ENCODE data around the gene ESAM. TPM values are rescaled to one million over a fixed set of nuclear protein-coding genes. Genes with fewer than 3 reads are reported as not detected.

Gene ESAM, protein sequence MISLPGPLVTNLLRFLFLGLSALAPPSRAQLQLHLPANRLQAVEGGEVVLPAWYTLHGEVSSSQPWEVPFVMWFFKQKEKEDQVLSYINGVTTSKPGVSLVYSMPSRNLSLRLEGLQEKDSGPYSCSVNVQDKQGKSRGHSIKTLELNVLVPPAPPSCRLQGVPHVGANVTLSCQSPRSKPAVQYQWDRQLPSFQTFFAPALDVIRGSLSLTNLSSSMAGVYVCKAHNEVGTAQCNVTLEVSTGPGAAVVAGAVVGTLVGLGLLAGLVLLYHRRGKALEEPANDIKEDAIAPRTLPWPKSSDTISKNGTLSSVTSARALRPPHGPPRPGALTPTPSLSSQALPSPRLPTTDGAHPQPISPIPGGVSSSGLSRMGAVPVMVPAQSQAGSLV
- total RNA-seq (2022; extraction: Qiagen RNA extraction; ENCODE audit: low read depth) = 8.7 to 13.3 TPM (median 12.2 TPM) in 5 replicates

GRCh38 chr11:124762105-124762623 is at the start of gene ESAM:
TSS of gene ESAM (minus strand) at chr11:124762290. CDS start at chr11:124762154, 136 bp downstream.

DNA sequence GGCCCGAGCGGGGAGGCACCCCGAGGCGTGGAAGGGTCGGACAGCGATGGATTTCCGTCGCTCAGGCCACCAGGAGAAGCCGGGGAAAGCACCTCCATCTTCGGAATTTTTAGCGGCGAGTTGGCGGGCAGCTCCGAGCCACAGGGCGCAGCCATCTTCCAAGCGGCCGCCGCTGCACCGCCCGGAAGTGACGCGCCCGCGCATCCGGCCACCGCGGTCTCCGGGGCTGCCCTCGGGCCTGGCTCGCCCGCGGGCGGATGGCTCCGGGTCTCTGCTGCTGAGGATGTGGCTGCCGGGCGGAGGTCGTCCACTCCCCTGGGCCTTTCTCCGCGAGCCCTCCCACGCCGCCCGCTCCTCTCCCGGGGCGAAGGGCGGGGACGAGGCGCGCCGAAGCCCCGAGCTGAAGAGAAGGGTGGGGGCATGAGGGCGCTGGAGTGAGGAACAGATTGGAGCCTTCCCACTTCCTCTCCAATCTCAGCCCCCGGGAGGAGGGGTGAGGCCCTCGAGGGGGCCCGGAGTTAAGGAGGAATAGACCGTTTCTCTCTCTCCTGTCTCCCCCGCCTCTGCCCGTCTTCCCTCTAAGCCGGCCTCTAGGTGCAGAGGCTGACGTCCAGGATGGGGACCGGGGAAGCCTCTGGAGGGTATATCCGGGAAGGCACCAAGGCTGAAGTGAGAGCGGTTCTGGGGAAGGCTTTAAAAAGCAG is 38.3 kb upstream of the ESAM start, which contains the start of gene MSANTD2:
MSANTD2 (minus strand) TSS at position 181 of the 704 bp plus-strand sequence; CDS start at position 155, 26 bp downstream.

DNA sequence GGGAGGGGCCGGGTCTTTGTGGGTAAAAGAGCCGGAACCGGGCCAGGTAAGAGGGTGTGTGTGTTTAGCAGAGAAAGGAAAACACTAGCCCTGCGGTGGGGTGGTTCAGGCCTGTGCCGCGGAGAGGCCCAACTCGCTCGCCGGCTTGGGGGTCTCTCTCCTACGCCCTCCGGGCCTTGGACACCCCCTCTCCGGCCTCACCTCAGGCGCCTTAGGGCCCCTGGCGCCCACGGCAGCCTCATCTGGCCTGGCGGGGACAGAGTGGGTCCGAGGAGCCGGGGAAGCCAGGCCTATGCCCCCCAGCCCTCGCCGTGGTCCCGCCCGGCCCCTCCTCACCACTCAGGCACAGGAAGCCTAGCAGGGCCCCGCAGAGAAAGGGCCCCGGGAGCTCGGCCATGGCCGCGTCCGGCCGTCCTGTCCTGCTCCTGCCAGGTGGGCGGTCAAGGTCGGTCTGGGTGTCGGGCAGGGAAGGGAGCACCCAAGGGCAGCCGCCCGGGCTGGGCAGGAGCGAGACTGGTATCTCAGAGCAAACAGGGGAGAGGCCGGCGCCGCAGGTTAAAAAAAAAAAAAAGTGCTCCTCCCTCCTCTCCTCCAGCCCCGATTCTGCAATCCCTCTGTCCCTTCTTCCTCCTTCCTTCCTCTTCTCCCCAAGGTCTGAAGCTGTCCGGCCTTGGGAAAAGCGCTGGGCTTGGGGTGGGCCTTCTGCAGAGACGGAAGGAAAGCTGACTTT is 10.2 kb downstream of the ESAM start, which contains the start of gene VSIG2:
VSIG2 (minus strand) TSS at position 515 of the 730 bp plus-strand sequence; CDS start at position 397, 118 bp downstream.

GRCh38 chr11:124739479-124740276 is 22.4 kb downstream of the ESAM start, which contains the start of gene NRGN:
TSS of gene NRGN (plus strand) at chr11:124739942. CDS start at chr11:124740085, 143 bp downstream.

Other genes with a start within 250 kb of the ESAM start
- gene OR8B12, start 218.6 kb downstream of the ESAM start, total RNA-seq (2022; extraction: Qiagen RNA extraction; ENCODE audit: low read depth) = not detected in 5 replicates
- not detected in 5 replicates for gene OR8A1, start 192.3 kb downstream of the ESAM start, total RNA-seq (2022; extraction: Qiagen RNA extraction; ENCODE audit: low read depth)
- gene PANX3, start 150.9 kb downstream of the ESAM start, total RNA-seq (2022; extraction: Qiagen RNA extraction; ENCODE audit: low read depth) = not detected in 5 replicates
- 15.3 to 22.0 TPM (median 16.6 TPM) in 5 replicates for gene TBRG1, start 139.4 kb downstream of the ESAM start, total RNA-seq (2022; extraction: Qiagen RNA extraction; ENCODE audit: low read depth)
- 11.7 to 15.4 TPM (median 14.0 TPM) in 5 replicates for gene SIAE, start 88.6 kb downstream of the ESAM start, total RNA-seq (2022; extraction: Qiagen RNA extraction; ENCODE audit: low read depth)
- gene SPA17, start 88.4 kb downstream of the ESAM start, total RNA-seq (2022; extraction: Qiagen RNA extraction; ENCODE audit: low read depth) = 16.4 to 29.5 TPM (median 20.7 TPM) in 5 replicates
- gene NRGN, start 22.3 kb downstream of the ESAM start, total RNA-seq (2022; extraction: Qiagen RNA extraction; ENCODE audit: low read depth) = 6.3 to 12.3 TPM (median 11.2 TPM) in 5 replicates
- 0.23 TPM in 1 of 5 replicates, not detected in the others for gene VSIG2, start 10.0 kb downstream of the ESAM start, total RNA-seq (2022; extraction: Qiagen RNA extraction; ENCODE audit: low read depth)
- gene MSANTD2, start 38.1 kb upstream of the ESAM start, total RNA-seq (2022; extraction: Qiagen RNA extraction; ENCODE audit: low read depth) = 4.4 to 5.7 TPM (median 5.0 TPM) in 5 replicates
- 2.3 to 3.2 TPM (median 2.7 TPM) in 5 replicates for gene ROBO3, start 103.1 kb upstream of the ESAM start, total RNA-seq (2022; extraction: Qiagen RNA extraction; ENCODE audit: low read depth)
- gene ROBO4, start 135.6 kb upstream of the ESAM start, total RNA-seq (2022; extraction: Qiagen RNA extraction; ENCODE audit: low read depth) = 0.02 TPM in 1 of 5 replicates, not detected in the others
- gene HEPN1, start 157.0 kb upstream of the ESAM start, total RNA-seq (2022; extraction: Qiagen RNA extraction; ENCODE audit: low read depth) = not detected in 5 replicates
- gene HEPACAM, start 173.8 kb upstream of the ESAM start, total RNA-seq (2022; extraction: Qiagen RNA extraction; ENCODE audit: low read depth) = not detected in 5 replicates
- gene CCDC15, start 191.9 kb upstream of the ESAM start, total RNA-seq (2022; extraction: Qiagen RNA extraction; ENCODE audit: low read depth) = 0.39 to 0.71 TPM (median 0.55 TPM) in 5 replicates